Stimulated activated CD4-positive, alpha-beta T cell treated with anti-CD3 and anti-CD28 coated beads, Interleukin-1b, Interleukin-23, amount 100 ng/mL, for 4 hours (primary cell): ENCODE results near the gene RAP1GAP.

Experiments used
- DNase-seq, 2 donors: peaks; one replicate each; pipeline ENCODE4 v3.0.0-alpha.2; 2020; ENCODE audit warnings: low read depth in 2 of 2

The RAP1GAP gene

DNA sequence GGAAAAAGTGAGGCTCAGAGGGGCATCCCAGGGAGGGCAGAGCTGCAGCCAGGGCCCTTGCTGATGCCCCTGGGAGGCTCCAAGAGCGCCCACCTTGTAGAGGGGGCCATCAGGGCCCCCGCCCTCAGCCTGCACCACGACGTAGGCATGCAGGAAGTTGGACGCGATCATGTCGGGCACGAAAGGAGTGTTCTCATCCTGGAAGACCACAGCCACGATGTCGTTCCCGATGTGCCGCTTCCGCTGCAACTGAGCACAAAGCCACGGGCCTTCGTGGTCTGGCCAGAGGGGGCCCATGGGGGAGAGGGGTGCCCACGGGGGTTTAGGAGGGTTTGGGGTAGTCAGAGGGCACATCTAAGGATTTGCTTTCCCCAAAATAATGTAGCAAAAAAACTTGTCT lies 59.1 kb downstream of the RAP1GAP start:
- DNase-seq: no peak

DNA sequence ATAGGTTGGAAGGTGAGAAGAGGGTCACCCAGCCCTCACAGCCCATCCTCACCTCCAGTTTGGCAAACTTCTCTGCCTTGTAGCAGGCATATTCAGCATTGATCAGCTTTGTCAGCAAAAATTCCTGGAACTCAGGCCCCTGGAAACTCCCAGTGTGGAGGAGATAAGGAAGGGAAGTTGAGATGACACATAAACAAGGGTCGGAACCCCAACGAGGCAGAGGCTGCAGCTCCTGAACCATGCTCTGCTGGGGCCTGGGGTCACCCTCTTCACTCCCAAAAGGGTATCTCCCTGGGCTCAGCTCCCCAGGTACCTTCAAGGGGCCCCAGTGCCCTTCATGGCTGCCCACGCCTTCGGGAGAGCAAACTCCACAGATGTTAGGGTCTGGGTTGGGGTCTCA lies 60.4 kb downstream of the RAP1GAP start:
- DNase-seq: no peak

GRCh38 chr1:21607549-21608529 lies 61.3 kb downstream of the RAP1GAP start:
- peak in 1 of 2 donors; percentile 25 for DNase-seq

DNA sequence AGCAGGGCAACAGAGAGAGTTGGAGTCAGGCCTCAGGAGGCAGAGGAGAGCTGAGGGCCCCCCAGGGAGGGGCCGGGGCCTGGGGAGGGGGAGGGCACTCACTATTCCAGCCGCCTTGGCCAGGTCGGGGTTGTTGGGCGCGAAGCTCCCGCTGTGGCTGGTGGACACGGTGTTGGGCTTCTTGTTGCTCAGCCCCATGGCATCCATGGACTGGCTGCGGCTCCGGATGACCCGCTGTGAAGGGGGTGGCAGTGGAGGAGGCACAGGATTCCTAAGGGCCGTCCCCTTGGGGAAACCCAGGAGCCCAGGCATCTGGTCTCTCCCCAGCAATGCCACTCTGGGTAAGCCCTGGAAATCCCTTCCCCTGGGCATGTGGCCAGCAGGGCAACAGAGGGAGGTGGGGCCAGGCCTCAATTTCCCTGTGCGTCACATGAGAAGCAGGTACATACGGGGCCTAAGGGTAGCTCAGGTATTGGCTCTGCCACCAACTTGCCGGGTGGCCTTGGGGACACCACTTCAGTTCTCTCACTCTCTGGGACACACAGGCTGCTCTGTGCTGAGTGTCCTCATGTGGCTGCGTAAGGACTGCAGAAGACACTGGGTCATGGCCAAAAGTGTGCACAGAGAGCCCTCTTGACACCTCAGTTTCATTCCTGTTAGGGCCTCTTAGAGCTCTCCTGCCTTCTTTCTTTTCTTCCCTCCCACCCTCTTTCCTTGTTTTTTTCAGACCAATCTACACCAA lies 63.0 kb downstream of the RAP1GAP start:
- DNase-seq: no peak

GRCh38 chr1:21605012-21605715 lies 64.0 kb downstream of the RAP1GAP start:
- no peak for DNase-seq

GRCh38 chr1:21604208-21604957 lies 64.8 kb downstream of the RAP1GAP start:
- no peak for DNase-seq

DNA sequence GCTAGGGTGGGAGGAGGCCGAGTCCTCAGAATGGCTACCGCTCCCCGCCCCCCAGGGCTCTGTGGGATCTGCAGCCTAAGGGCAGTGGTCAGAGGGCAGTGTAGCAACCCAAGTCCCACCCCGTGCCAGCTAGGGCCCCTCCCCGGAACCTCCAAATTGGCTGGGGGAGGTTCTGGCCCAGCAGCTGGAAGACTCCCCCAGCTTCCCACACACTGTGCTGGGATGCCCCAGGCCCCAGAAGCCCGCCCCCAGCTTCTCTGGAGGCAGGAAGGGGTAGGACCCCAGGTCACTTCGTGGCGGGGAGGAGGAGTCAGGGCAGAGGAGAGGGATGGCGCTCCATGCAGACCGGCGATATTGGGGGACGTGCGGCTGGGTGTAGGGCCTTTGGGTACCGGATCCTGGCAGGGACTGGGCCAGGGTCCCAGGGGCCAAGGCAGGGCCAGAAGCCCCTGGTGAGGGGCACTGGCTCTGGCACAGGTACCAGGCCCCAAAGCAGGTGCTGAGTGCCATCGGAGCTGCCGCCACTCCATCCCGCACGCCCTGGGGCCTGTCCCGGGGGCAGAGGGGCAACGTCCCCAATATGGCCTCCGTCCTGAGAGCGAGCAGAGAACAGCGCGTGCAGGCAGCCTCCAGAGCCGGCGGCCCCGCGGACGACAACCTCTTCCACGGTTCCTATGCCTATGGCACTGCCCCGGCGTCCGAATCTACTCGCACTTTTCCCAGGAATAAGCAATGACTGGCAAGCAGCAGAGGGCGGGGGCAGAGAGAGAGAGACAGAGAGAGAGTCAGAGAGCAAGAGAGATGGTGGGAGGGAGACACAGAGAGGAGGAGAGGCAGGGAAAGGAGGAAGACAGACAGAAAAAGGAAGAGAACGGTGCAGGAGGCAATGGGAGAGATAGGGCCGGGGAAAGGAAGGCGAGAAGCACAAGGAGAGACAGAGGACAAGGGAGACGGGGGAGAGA lies 65.7 kb downstream of the RAP1GAP start:
- no peak for DNase-seq

GRCh38 chr1:21601278-21602048 lies 67.7 kb downstream of the RAP1GAP start:
- no peak for DNase-seq

DNA sequence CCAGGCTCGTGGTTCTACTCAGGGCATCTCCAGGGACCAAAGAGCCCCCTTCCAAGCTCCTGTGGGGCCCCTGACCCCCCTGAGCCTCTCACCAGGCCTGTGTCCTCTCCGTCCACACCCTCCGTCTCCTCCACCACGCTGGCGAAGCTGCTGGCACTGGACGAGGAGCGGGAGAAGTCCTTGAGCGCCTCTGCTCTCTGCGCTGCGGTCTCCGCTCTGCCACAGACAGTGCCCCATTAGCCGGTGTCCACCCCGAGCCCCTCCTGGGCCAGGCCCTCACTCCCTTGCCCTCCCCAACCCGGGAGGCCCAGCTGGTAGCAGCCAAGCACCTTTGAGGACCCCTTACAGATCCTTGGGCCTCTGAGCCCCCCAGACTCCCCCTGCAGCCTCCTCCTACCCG lies 69.8 kb downstream of the RAP1GAP start:
- DNase-seq: no peak

GRCh38 chr1:21598904-21599303 lies 70.3 kb downstream of the RAP1GAP start:
- no peak for DNase-seq

DNA sequence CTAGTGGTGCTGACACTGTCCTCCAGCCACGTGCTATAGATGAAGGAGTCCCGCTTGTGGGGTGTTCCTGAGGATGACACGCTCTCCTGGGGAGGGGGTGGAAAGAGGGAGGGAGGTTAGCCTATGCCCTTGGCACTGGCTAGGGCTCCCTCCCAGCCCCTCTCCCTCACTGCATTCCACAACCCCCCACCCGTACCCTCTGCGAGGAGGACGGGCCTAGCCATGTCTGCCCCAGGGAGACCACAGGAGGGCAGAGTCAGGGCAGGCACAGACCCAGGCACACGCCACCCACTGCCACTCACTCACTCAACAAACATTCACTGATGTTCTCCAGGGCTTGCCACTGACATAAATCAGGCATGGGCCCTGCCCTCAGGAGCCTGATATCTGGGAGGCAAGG lies 70.7 kb downstream of the RAP1GAP start:
- no peak for DNase-seq

DNA sequence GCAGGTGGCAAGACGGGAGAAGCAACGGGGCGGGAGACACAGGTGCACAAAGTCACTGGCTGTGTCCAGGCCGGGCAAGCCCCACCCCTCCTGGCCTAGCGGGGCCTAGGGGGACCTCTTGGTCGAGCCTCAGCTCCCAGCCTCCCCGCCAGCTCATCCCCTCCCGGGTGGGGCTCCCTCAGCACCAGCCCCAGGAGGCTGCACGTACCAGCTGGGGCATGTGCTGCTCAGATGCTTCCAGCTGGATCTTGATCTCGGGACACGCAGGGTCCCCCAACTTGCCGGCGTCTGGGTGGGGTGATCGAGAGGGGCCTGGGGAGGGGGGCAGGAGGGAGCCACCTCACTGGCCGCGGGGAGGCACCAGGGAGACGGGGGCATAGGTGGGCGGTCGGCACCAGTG lies 71.4 kb downstream of the RAP1GAP start:
- no peak for DNase-seq

DNA sequence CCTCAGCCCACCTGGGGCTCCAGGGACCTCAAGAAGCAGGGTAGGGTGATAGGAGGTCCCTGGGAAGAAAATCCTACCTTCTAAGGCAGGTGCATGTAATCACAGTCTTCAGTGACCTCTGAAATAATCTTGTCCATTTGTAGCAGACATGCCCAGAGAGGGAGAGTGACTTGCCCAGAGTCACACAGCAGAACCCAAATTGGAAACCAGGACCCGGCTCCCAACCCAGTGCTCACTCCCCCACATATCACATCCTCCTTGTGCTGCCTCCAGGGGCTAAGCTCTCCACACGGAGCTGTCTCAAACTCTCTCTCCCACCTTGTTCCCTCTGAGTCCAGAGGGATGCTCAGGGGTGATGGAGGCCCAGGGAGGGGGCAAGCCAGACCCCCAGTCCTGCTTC lies 72.5 kb downstream of the RAP1GAP start:
- no peak for DNase-seq

GRCh38 chr1:21596174-21596573 lies 73.0 kb downstream of the RAP1GAP start:
- DNase-seq: no peak

- peak; percentile 10 to 45 for DNase-seq
Observed at GRCh38 chr1:21594935-21595897, 73.9 kb downstream of the RAP1GAP start.

GRCh38 chr1:21594501-21594900 lies 74.7 kb downstream of the RAP1GAP start:
- no peak for DNase-seq

DNA sequence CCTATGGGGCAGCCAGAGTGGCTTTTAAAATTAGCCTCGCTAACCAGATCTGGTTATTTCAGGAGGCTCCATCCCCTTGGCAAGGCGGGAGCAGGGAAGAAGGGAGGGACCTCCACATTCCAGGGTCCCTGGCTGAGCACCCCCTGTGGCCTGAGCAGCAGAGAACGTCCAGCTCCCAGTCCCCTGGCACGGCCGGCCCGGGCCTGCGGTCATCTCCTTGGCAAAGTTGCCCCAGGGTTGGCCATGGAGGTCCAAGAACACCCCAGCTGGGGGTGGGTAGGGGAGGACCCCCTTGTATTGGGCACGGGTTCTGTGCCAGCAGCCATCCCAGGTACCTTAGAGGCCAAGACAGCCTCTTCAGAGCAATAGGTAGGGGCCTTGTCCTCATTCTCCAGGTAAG lies 75.9 kb downstream of the RAP1GAP start:
- DNase-seq: no peak

GRCh38 chr1:21592086-21592865 lies 76.9 kb downstream of the RAP1GAP start:
- no peak for DNase-seq
